Peyer's patch (tissue), 4 donors: ENCODE data around the gene MAN2A1.

Source experiments
- POLR2A ChIP-seq, 2 donors: fragments of 450-650 bp; IDR thresholded peaks; one replicate each; pipeline ENCODE4 v1.5.1; 2017; ENCODE audit warnings: antibody characterized with exemption in 2 of 2, mild to moderate bottlenecking in 2 of 2, moderate library complexity in 2 of 2
- TF ChIP-seq, protein P1 (sequence below), 6 experiments: fragments of 450-650 bp in 4 of 6; fragments of 200-600 bp in 2 of 6; sonication (generic) in 1 of 6; IDR thresholded peaks; one replicate each; pipeline ENCODE4 v1.5.1; 2017 to 2019; ENCODE audit warnings: antibody characterized with exemption in 6 of 6, mild to moderate bottlenecking in 3 of 6, moderate library complexity in 1 of 6

DNA sequence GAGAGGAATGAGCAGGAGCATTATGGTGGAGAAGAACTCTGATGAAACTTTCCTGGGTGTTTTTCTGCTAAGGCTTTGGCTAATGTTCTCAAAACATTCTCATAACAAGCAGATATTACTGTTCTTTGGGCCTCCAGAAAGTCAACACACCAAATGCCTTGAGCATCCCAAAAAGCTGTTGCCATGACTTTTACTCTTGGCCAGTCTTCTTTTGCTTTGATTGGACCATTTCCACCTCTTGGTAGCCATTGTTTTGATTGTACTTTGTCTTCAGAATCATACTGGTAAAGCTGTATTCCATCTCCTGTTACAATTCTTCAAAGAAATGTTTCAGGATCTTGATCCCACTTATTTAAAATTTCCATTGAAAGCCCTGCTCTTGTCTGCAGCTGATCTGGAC lies 139.6 kb downstream of the MAN2A1 start:
- TF ChIP-seq POLR2A (IDR thresholded peaks at IDR 0.05) = no peak
- TF ChIP-seq, protein P1, sequence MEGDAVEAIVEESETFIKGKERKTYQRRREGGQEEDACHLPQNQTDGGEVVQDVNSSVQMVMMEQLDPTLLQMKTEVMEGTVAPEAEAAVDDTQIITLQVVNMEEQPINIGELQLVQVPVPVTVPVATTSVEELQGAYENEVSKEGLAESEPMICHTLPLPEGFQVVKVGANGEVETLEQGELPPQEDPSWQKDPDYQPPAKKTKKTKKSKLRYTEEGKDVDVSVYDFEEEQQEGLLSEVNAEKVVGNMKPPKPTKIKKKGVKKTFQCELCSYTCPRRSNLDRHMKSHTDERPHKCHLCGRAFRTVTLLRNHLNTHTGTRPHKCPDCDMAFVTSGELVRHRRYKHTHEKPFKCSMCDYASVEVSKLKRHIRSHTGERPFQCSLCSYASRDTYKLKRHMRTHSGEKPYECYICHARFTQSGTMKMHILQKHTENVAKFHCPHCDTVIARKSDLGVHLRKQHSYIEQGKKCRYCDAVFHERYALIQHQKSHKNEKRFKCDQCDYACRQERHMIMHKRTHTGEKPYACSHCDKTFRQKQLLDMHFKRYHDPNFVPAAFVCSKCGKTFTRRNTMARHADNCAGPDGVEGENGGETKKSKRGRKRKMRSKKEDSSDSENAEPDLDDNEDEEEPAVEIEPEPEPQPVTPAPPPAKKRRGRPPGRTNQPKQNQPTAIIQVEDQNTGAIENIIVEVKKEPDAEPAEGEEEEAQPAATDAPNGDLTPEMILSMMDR (IDR thresholded peaks at IDR 0.05) = no peak
